A673 (cell line): ENCODE measurements around the gene MAGI1. TPM values are rescaled to one million over a fixed set of nuclear protein-coding genes. Genes with fewer than 3 reads are reported as not detected.

Experiments used
- BruUV-seq: library from RNA; stranded (reverse); fragments of 400-500 nt; replicated peaks from 2 replicates; lab custom pipeline; 2021; lab: Mats Ljungman, UMichigan
- CTCF ChIA-PET: fragments of 300-600 bp; sonication (Branson Sonifier 250); formaldehyde crosslinking; loops from one replicate; lab custom pipeline; 2022; ENCODE audit warnings: antibody characterized with exemption; lab: Charles Lee
- POLR2A ChIA-PET: fragments of 300-600 bp; sonication (Branson Sonifier 250); formaldehyde crosslinking; loops from one replicate; lab custom pipeline; 2022; ENCODE audit warnings: antibody characterized with exemption; ENCODE audit not compliant: low non-redundant PET; lab: Charles Lee
- DNase-seq: peaks from one replicate; pipeline ENCODE4 v3.0.0-alpha.2; 2015; ENCODE audit warnings: low spot score
- H3K27ac ChIP-seq: fragments of 200-600 bp; sonication (generic); 2 replicates; pipeline ENCODE4 v1.5.1; 2016; ENCODE audit warnings: mixed run types, low read depth, mild to moderate bottlenecking, mixed read lengths, antibody characterized with exemption, low read length; ENCODE audit not compliant: poor library complexity, severe bottlenecking
- H3K27me3 ChIP-seq: fragments of 200-600 bp; sonication (generic); replicated peaks from 2 replicates; pipeline ENCODE4 v1.6.1; 2017; ENCODE audit warnings: mixed run types, low read depth, mild to moderate bottlenecking, mixed read lengths, antibody characterized with exemption, low read length; ENCODE audit not compliant: insufficient read depth, poor library complexity
- H3K36me3 ChIP-seq: fragments of 200-600 bp; sonication (generic); 2 replicates; pipeline ENCODE4 v1.6.1; 2016; ENCODE audit warnings: mixed run types, mild to moderate bottlenecking, mixed read lengths, antibody characterized with exemption, low read length; ENCODE audit not compliant: insufficient read depth, poor library complexity, severe bottlenecking
- H3K4me1 ChIP-seq: fragments of 200-600 bp; sonication (generic); 2 replicates; pipeline ENCODE4 v1.6.1; 2017; ENCODE audit warnings: mixed run types, mild to moderate bottlenecking, mixed read lengths, antibody characterized with exemption, low read length; ENCODE audit not compliant: insufficient read depth, poor library complexity, severe bottlenecking
- H3K4me3 ChIP-seq: fragments of 200-600 bp; sonication (generic); 2 replicates; pipeline ENCODE4 v1.5.1; 2016; ENCODE audit warnings: low read depth, mixed run types, mild to moderate bottlenecking, mixed read lengths, low read length; ENCODE audit not compliant: poor library complexity, severe bottlenecking
- H3K9me3 ChIP-seq: fragments of 200-600 bp; sonication (generic); 2 replicates; pipeline ENCODE4 v1.6.1; 2016; ENCODE audit warnings: mixed run types, low read depth, mild to moderate bottlenecking, mixed read lengths, antibody characterized with exemption, low read length; ENCODE audit not compliant: poor library complexity, severe bottlenecking
- EZH2 ChIP-seq: fragments of 200-600 bp; sonication (generic); IDR thresholded peaks from 2 replicates; pipeline ENCODE4 v1.6.1; 2017; ENCODE audit warnings: borderline replicate concordance, low read depth, mild to moderate bottlenecking, mixed read lengths, antibody characterized with exemption, low read length; ENCODE audit not compliant: poor library complexity, severe bottlenecking
- intact Hi-C: fragments of 100-400 bp; cut with micrococcal nuclease; formaldehyde crosslinking; loops from one replicate; pipeline ENCODE4 v1.10.0; 2022; ENCODE audit not compliant: unreplicated experiment
- total RNA-seq: library from RNA; stranded (reverse); gene quantifications from 2 replicates; pipeline ENCODE4 v1.2.3, GENCODE V29; 2021
- TF ChIP-seq, protein P1 (sequence below): fragments of 300-800, 200-600 bp; sonication (generic); conservative IDR thresholded peaks from 2 replicates; pipeline ENCODE4 v1.5.1; 2017; ENCODE audit warnings: low read depth, mild to moderate bottlenecking, antibody characterized with exemption, low read length, moderate library complexity, mixed read lengths

The MAGI1 gene
- total RNA-seq, 1 experiment from 2014 or later: 30.5 TPM

DNA sequence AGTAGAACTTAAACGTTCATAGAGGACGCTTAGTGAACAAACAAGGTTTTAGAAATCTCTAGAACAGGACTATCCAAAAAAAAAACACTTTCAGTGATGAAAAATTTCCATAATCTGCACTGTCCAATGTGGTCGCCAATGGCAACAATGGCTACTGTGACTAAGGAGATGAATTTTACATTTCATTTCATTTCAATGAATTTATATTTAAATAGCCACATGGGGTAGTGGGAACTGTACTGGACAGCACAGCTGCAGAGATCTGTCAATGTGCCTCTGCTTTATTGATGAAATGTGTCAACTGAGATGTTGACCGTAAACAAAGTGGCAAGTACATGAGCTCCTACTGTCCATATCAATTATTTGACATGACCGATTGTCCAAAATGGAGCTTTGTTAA lies 222.5 kb downstream of the MAGI1 start:
- Histone ChIP-seq H3K36me3 (no peaks in the 10 kb centered on the region), H3K9me3 (no peaks in the 10 kb centered on the region), H3K27ac (no peak overlapping the region), H3K4me3 (no peak overlapping the region), H3K27me3 (no peaks in the 10 kb centered on the region), H3K4me1 (peaks cover 27% of the 10 kb centered on the region)
- no TSS peak for BruUV-seq
- intact Hi-C loops: loop anchor here (10.0 kb wide), 1 partner anchor 139 kb away; no protein-coding TSS in a partner anchor
- no peak for DNase-seq
- ChIA-PET POLR2A (no interaction called here), CTCF (no interaction called here)
- TF ChIP-seq, protein P1, sequence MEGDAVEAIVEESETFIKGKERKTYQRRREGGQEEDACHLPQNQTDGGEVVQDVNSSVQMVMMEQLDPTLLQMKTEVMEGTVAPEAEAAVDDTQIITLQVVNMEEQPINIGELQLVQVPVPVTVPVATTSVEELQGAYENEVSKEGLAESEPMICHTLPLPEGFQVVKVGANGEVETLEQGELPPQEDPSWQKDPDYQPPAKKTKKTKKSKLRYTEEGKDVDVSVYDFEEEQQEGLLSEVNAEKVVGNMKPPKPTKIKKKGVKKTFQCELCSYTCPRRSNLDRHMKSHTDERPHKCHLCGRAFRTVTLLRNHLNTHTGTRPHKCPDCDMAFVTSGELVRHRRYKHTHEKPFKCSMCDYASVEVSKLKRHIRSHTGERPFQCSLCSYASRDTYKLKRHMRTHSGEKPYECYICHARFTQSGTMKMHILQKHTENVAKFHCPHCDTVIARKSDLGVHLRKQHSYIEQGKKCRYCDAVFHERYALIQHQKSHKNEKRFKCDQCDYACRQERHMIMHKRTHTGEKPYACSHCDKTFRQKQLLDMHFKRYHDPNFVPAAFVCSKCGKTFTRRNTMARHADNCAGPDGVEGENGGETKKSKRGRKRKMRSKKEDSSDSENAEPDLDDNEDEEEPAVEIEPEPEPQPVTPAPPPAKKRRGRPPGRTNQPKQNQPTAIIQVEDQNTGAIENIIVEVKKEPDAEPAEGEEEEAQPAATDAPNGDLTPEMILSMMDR: no peak
- no peak for TF ChIP-seq EZH2

- BruUV-seq: no TSS peak
- no peaks in the 10 kb centered on the region for H3K36me3 ChIP-seq
- H3K9me3 ChIP-seq: no peaks in the 10 kb centered on the region
- H3K27ac ChIP-seq: no peak overlapping the region
- H3K4me3 ChIP-seq: no peak overlapping the region
- no peak for DNase-seq
- intact Hi-C loops: loop anchor here (10.0 kb wide), 1 partner anchor 140 kb away; no protein-coding TSS in a partner anchor
- peaks cover 39% of the 10 kb centered on the region for H3K4me1 ChIP-seq
- no peak for TF ChIP-seq EZH2
- TF ChIP-seq, protein P1: no peak
- CTCF ChIA-PET: no interaction called here
- POLR2A ChIA-PET: no interaction called here
- H3K27me3 ChIP-seq: no peaks in the 10 kb centered on the region
These were observed 223.7 kb downstream of the MAGI1 start for GRCh38 chr3:65814845-65815578.

DNA sequence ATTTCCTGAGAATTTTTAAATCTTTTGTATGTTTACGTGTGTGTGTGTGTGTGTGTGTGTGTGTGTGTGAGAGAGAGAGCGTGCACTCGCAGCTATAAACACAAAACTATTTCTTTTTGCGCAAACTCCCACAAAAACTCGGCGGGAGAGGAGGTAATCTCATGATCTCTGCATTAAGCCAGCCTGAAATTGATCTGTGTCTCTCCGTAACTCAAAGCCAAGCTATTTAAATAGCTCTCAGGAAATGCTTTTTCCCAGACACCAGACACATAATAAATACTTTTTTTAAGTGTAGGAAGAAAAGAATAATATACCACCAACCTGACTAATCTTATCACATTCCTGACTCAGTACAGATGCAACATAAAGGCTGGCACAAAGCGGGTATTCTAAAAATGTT lies 226.8 kb downstream of the MAGI1 start:
- POLR2A ChIA-PET: no interaction called here
- Histone ChIP-seq H3K4me3 (peak overlapping the region; percentile 28), H3K36me3 (no peaks in the 10 kb centered on the region), H3K9me3 (no peaks in the 10 kb centered on the region), H3K27me3 (no peaks in the 10 kb centered on the region), H3K4me1 (peaks cover 43% of the 10 kb centered on the region), H3K27ac (peak overlapping the region; percentile 84)
- intact Hi-C loops: loop anchor here (10.0 kb wide), 1 partner anchor 143 kb away; no protein-coding TSS in a partner anchor
- BruUV-seq: no TSS peak
- peak; percentile 87 for DNase-seq
- TF ChIP-seq, protein P1: no peak
- no peak for TF ChIP-seq EZH2
- CTCF ChIA-PET: interaction anchor here (0.6 to 1.1 kb wide), 3 partner anchors 24 to 263 kb away, joined by 3 to 6 read pairs (median 4); no protein-coding TSS in a partner anchor
